ENCODE data around the gene BANP. TPM values are rescaled to one million over a fixed set of nuclear protein-coding genes. Genes with fewer than 3 reads are reported as not detected.
"Not testable (repeated sequence)": the region's sequence is repeated elsewhere in the genome, so short reads cannot be mapped to it uniquely, and the experiment has no call there.

BANP gene
- total RNA-seq, 1 experiment from 2014 or later = 18.4 TPM

DNA sequence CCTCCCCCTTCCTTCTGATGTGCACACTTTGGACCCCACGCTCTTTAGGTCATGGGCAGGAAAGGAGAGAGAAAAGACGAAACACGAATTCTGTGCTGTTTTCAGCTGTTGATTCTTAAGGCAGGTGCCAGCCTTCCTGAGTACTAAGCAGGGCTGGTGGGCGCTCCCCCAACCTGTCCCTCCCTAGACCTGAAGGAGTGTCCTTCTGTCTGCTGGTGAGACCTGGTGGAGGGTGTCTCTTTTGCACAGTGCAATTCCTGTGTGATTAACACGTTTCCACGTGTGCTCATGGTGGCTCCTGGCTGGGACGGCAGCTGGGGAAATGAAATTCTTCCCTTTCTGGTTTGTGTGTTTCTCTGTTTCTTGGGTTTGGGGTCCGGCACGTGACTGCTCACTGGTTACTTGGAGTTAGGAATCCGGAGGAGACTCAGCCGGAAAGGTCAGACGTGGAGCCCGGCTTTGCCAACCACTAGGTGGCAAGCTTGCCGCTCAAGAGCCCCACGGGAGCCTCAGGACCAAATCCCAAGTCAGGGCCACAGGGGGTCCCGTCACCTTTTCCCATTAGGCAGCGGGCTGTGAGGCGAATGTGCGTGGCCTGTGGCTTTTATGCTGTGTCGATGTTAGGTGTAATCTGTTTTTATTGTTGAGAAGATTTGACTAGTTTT is 32.0 kb downstream of the BANP start:
- H3K4me3 ChIP-seq; H3K9me3 ChIP-seq (replicated peaks); H3K36me3 ChIP-seq; H3K27ac ChIP-seq; DNase-seq; H3K4me1 ChIP-seq; H3K27me3 ChIP-seq: not testable (repeated sequence)

- H3K27me3 ChIP-seq; H3K27ac ChIP-seq; H3K4me3 ChIP-seq; DNase-seq; H3K36me3 ChIP-seq; H3K4me1 ChIP-seq; H3K9me3 ChIP-seq (replicated peaks): not testable (repeated sequence)
Observed at GRCh38 chr16:87983737-87984097, 32.5 kb downstream of the BANP start.

- H3K9me3 ChIP-seq (replicated peaks); H3K4me1 ChIP-seq; DNase-seq: not testable (repeated sequence)
Observed at GRCh38 chr16:87984180-87984579, 32.9 kb downstream of the BANP start.

DNA sequence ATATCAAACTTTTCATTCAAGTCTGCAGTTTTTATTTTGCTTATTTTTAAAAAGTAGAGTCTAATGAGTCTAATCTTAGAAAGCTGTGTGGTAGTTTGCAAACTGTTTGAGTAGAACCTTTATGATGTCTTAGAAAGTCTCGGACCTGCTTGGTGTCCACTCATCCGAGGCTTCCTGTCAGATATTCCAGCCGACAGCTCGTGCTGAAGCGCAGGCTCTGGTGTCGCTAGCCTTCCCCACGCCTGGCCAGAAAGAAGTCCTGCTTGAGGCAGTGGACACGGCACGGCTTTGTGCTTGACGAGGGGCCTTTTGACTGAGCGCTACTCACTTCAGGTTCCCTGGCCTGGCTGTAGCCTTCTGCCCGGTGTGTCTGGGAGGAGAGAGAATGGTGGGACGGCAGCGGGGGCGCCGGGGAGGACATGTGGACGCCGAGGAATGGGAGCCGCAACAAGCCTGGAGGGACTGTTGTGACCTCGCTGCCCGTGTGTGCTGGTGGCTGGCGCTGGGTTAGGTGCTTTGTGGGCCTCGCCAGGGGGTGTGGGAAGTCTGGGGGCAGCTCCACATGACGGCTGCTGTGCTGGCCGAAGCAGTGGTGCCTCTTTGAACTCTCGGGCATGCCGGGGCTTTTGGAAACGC is 33.5 kb downstream of the BANP start:
- Histone ChIP-seq H3K27me3 (no peaks in the 10 kb centered on the region), H3K4me1 (no peaks in the 10 kb centered on the region), H3K9me3 (replicated peaks) (no peaks in the 10 kb centered on the region), H3K27ac (no peak overlapping the region), H3K4me3 (no peak overlapping the region), H3K36me3 (no peaks in the 10 kb centered on the region)
- DNase-seq = no peak

More at GRCh38 chr16:87984180-87984579, 32.9 kb downstream of the BANP start:
- not testable (repeated sequence) for H3K27me3 ChIP-seq, H3K4me3 ChIP-seq, H3K27ac ChIP-seq, H3K36me3 ChIP-seq

DNA sequence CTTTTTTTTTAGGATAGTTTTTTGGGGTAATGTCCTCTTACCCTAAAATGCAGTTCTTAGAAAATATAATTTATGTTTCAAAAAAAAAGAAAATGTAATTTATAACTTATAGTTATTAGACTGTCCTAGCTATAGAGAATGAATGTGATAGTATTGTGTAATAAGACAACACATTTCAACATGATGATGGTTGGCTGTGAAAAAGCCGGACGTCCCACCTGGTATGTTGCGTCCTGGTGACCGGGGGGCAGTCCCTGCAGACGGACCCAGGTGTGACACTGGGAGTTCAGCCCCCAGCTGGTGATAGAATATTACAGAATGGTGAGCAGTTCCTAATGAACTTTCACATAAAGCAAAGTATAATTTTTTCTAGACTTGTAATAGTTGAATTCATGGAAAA is 34.3 kb downstream of the BANP start:
- not testable (repeated sequence) for H3K4me1 ChIP-seq; H3K27me3 ChIP-seq; H3K36me3 ChIP-seq; H3K27ac ChIP-seq; H3K9me3 ChIP-seq (replicated peaks); DNase-seq; H3K4me3 ChIP-seq

DNA sequence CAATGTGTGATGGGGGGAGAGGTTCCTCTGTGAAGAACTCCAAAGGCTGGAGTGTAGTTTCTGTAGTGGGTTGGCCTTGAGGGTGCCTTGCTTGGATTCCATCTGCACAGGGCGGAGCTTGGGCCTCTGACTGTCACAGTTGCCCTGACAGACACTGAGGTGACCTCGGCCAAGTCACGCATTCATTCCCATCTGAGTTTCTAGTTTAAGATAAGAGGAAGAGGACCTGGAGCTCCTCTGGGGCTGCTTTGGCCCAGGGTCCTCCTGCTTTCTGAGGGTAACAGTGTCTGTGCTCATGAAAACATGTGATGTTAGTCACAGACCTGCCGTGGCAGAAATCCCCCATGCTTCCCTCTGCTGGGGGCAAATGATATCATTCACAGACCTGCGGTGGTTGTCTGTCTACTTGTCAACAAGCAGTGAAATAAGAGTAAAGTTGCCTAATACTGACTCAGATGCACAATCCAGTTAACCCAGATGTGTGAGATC is 35.2 kb downstream of the BANP start:
- H3K27ac ChIP-seq; H3K4me1 ChIP-seq; H3K27me3 ChIP-seq; DNase-seq; H3K9me3 ChIP-seq (replicated peaks); H3K4me3 ChIP-seq; H3K36me3 ChIP-seq: not testable (repeated sequence)

DNA sequence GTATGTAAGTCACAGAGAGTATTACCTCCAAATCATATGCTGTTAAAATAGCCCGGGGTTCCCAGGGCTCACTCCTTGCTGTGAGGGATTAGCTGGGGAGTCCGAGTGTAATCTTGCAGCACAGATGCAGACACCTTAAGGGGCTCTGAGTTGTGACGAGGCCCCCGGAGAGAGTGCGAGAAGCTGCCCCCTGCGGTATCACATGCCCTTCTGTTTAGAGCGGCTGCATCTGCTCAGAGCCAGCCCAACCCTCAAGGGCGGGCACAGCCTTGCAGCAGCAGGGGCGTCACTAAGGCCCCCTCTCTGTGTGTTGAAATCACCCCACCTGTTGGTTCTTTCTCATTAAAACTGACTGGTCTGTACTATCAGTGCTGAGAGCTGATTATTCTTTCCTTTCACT is 37.4 kb downstream of the BANP start:
- H3K4me3 ChIP-seq; H3K36me3 ChIP-seq; H3K27me3 ChIP-seq; H3K9me3 ChIP-seq (replicated peaks); H3K4me1 ChIP-seq; H3K27ac ChIP-seq: not testable (repeated sequence)
- peak; percentile 41 to 48 for DNase-seq

DNA sequence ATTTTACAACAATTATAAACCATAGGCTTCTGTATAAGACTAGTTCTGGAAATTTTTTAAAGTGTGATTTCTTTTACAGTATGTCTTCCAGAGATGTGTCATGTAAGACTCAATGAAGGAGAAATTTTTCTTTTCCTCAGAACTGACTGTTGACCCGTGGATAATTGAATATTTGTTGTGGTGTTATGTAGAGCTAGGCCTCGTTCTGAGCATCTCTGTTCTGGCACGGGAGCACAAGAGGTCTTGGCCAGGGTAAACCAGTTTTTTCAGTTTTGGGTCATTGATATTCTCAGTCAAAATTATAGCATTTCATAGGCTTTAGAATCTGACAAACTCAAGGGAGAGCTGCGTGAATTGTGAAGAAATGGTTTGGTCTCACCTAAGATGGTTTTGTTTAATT is 39.0 kb downstream of the BANP start:
- H3K27me3 ChIP-seq; DNase-seq; H3K4me3 ChIP-seq; H3K27ac ChIP-seq; H3K36me3 ChIP-seq; H3K4me1 ChIP-seq; H3K9me3 ChIP-seq (replicated peaks): not testable (repeated sequence)

DNA sequence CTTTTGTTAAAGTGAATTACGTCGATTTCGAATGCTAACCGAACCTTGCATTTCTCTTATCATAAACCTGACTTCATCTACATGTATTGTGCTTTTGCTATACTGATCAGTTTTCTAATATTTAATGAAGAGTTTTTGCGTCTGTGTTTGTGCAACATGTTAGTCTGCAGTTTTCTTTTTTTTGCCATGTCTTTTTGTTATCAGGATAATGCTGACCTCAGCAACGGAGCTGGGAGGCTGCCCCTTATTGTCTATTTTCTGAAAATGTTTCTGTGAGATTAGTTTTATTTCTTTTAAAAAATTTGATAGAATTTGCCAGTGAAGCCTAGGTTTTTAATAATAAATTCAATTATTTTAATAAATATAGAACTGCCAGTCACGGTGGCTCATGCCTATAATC is 40.9 kb downstream of the BANP start:
- not testable (repeated sequence) for H3K27ac ChIP-seq; H3K4me1 ChIP-seq; H3K4me3 ChIP-seq; DNase-seq; H3K36me3 ChIP-seq; H3K9me3 ChIP-seq (replicated peaks); H3K27me3 ChIP-seq

- Histone ChIP-seq H3K4me3 (no peak overlapping the region), H3K4me1 (0 out of 2 replicates have a peak, but pooled peaks cover 4% of the 10 kb centered on the region), H3K27me3 (no peaks in the 10 kb centered on the region), H3K9me3 (replicated peaks) (no peaks in the 10 kb centered on the region), H3K36me3 (no peaks in the 10 kb centered on the region), H3K27ac (no peak overlapping the region)
- DNase-seq = no peak
Observed at GRCh38 chr16:87993901-87994300, 42.7 kb downstream of the BANP start.

GRCh38 chr16:87995644-87996043 is 44.4 kb downstream of the BANP start:
- Histone ChIP-seq H3K4me1 (0 out of 2 replicates have a peak, but pooled peaks cover 4% of the 10 kb centered on the region), H3K27ac (no peak overlapping the region), H3K4me3 (no peak overlapping the region), H3K27me3 (no peaks in the 10 kb centered on the region), H3K9me3 (replicated peaks) (no peaks in the 10 kb centered on the region), H3K36me3 (no peaks in the 10 kb centered on the region)
- no peak for DNase-seq

DNA sequence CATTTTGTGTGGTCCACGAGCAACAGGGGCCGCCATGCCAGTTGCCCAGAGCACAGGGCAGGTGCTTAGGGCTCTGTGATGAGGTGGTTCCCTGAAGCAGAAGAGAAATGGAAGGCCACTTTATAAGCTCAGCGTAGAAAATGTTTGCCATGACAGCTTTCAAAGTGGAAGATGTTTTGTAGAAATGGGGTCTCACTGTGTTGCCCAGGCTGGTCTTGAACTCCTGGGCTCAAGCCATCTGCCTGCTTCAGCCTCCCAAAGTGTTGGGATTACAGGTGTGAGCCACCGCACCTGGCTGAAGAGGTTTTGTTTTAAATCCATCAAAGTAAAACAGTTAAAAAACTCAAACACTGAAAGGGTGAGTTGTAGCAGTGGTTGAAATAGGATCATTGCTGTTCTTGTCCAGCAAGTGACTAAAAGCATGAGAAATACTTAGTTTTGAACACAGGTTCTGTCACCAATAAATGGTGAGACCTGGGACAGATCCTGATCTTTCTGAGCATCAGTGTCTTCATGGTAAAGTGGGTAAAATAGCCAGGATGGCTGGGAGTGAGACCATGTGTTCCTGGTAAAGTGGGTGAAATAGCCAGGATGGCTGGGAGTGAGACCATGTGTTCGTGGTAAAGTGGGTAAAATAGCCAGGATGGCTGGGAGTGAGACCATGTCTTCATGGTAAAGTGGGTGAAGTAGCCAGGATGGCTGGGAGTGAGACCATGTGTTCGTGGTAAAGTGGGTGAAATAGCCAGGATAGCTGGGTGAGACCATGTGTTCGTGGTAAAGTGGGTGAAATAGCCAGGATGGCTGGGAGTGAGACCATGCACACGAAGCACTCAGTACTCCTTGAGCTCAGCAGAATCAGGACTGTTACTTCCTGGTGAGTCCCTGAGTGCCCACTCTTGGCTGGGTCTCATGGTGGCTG is 46.0 kb downstream of the BANP start:
- Histone ChIP-seq H3K27ac (no peak overlapping the region), H3K9me3 (replicated peaks) (no peaks in the 10 kb centered on the region), H3K36me3 (no peaks in the 10 kb centered on the region), H3K4me1 (0 out of 2 replicates have a peak, but pooled peaks cover 4% of the 10 kb centered on the region), H3K4me3 (no peak overlapping the region), H3K27me3 (no peaks in the 10 kb centered on the region)
- DNase-seq = no peak

GRCh38 chr16:87998184-87998793 is 47.1 kb downstream of the BANP start:
- not testable (repeated sequence) for H3K36me3 ChIP-seq; H3K27me3 ChIP-seq; H3K4me1 ChIP-seq; H3K9me3 ChIP-seq (replicated peaks); H3K4me3 ChIP-seq; H3K27ac ChIP-seq; DNase-seq

GRCh38 chr16:87998992-87999391 is 47.8 kb downstream of the BANP start:
- H3K27ac ChIP-seq; DNase-seq; H3K4me3 ChIP-seq; H3K36me3 ChIP-seq; H3K27me3 ChIP-seq; H3K9me3 ChIP-seq (replicated peaks): not testable (repeated sequence)
- peaks cover 11% of the 10 kb centered on the region for H3K4me1 ChIP-seq

GRCh38 chr16:88002211-88002610 is 51.0 kb downstream of the BANP start:
- Histone ChIP-seq H3K36me3 (no peaks in the 10 kb centered on the region), H3K27ac (no peak overlapping the region), H3K4me1 (peaks cover 26% of the 10 kb centered on the region), H3K9me3 (replicated peaks) (no peaks in the 10 kb centered on the region), H3K27me3 (no peaks in the 10 kb centered on the region), H3K4me3 (no peak overlapping the region)
- no peak for DNase-seq

Measured in SJCRH30 (cell line).